ENCODE measurements around the gene MBL2.

GRCh38 chr10:52818019-52818418 lies 45.4 kb upstream of the MBL2 start:
- TF ChIP-seq, protein P1, sequence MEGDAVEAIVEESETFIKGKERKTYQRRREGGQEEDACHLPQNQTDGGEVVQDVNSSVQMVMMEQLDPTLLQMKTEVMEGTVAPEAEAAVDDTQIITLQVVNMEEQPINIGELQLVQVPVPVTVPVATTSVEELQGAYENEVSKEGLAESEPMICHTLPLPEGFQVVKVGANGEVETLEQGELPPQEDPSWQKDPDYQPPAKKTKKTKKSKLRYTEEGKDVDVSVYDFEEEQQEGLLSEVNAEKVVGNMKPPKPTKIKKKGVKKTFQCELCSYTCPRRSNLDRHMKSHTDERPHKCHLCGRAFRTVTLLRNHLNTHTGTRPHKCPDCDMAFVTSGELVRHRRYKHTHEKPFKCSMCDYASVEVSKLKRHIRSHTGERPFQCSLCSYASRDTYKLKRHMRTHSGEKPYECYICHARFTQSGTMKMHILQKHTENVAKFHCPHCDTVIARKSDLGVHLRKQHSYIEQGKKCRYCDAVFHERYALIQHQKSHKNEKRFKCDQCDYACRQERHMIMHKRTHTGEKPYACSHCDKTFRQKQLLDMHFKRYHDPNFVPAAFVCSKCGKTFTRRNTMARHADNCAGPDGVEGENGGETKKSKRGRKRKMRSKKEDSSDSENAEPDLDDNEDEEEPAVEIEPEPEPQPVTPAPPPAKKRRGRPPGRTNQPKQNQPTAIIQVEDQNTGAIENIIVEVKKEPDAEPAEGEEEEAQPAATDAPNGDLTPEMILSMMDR (IDR thresholded peaks at IDR 0.05) = peak in 1 of 3 donors; percentile 21
- no peak for TF ChIP-seq POLR2AphosphoS5 (IDR thresholded peaks at IDR 0.05)
- TF ChIP-seq POLR2A (IDR thresholded peaks at IDR 0.05) = no peak
